Measurements from ENCODE around the gene MMP28. TPM values are rescaled to one million over a fixed set of nuclear protein-coding genes. Genes with fewer than 3 reads are reported as not detected.

MMP28 gene, protein sequence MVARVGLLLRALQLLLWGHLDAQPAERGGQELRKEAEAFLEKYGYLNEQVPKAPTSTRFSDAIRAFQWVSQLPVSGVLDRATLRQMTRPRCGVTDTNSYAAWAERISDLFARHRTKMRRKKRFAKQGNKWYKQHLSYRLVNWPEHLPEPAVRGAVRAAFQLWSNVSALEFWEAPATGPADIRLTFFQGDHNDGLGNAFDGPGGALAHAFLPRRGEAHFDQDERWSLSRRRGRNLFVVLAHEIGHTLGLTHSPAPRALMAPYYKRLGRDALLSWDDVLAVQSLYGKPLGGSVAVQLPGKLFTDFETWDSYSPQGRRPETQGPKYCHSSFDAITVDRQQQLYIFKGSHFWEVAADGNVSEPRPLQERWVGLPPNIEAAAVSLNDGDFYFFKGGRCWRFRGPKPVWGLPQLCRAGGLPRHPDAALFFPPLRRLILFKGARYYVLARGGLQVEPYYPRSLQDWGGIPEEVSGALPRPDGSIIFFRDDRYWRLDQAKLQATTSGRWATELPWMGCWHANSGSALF
- under 1 TPM in 3 of 6 experiments, not detected in 3; 0.22 to 0.28 (median 0.25) TPM for total RNA-seq
- long read RNA-seq: 0 reads

DNA sequence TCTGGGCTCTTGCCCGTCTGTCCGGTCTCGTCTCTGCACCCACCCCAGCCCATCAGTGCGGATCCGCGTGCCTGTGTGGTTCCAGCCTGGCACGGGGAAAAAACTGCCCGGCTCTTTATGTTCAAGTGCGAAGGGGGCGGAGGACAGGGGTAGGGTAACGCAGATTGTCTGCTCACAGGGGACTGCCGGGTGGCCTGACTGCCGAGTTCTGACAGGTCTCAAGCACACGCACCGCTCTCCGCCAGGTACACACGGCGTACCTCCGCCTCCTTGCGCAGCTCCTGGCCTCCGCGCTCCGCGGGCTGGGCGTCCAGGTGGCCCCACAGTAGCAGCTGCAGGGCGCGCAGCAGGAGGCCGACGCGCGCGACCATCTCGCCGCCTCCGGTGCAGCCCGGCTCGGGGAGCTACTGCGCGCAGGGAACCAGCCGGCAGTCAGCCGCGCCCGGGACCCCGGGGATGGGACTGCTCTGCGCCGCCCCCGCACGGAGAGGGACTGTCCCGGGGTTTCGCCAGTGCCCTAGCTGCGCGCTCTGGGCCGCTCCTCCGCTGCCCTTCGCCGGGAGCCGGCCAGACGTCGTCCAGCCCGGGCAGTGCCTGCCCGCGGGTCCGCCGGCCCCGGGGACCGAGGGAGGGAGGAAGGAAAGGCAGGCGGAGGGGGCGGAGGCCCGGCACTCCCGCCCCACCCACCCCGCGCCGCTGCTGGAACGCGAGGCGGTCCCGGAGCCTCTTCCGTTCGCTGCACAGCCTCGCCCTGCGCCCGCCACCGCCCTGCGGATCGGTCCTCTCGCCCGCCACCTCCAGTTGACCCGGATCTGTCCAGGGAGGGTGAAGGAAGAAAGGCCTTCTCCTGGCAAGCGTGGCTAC lies at the start of gene MMP28:
Gene MMP28 (minus strand): TSS at position 635 of the 864 bp plus-strand sequence. CDS start 264 bp downstream, at position 371.
- Histone ChIP-seq H3K4me1 (peaks cover 0 to 16% (median 3%) of the 10 kb centered on the region in 4 donors), H3K9me3 (no peaks in the 10 kb centered on the region), H3K36me3 (no peaks in the 10 kb centered on the region), H3K27ac (no peak within 1 kb of the TSS), H3K4me3 (peak within 1 kb of the TSS; percentile 42 to 47 (median 45)), H3K27me3 (peaks cover 6 to 14% of the 10 kb centered on the region in 2 donors)
- intact Hi-C loops (cut with DNase I): no loop called here
- no CpG with 5 or more reads among the region's 89 CpGs for WGBS (ENCODE audit: insufficient coverage, low coverage, low lambda C conversion rate, missing lambda C conversion rate)
- peak in 2 of 3 donors; percentile 32 to 43 for DNase-seq
- TF ChIP-seq POLR2A (IDR thresholded peaks at IDR 0.05): no peak
- ATAC-seq: peak; percentile 39 to 54 (median 51)

DNA sequence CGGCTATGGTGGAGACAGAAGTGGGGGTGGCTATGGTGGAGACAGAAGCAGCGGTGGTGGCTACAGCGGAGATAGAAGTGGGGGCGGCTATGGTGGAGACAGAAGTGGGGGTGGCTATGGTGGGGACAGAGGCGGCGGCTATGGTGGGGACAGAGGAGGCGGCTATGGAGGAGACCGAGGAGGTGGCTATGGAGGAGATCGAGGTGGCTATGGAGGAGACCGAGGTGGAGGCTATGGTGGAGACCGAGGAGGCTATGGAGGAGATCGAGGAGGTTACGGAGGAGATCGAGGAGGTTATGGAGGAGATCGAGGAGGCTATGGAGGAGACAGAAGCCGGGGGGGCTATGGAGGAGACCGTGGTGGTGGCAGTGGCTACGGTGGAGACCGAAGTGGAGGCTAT lies 49.1 kb upstream of the MMP28 start:
- Histone ChIP-seq H3K4me3 (no peak overlapping the region), H3K27ac (no peak overlapping the region), H3K27me3 (no peaks in the 10 kb centered on the region), H3K9me3 (no peaks in the 10 kb centered on the region), H3K36me3 (peaks cover 0 to 69% (median 28%) of the 10 kb centered on the region in 4 donors), H3K4me1 (no peaks in the 10 kb centered on the region)
- no peak for ATAC-seq
- 96% methylated on average over 14 of the region's 19 CpGs for WGBS (ENCODE audit: insufficient coverage, low coverage, low lambda C conversion rate, missing lambda C conversion rate)
- TF ChIP-seq, protein P1, sequence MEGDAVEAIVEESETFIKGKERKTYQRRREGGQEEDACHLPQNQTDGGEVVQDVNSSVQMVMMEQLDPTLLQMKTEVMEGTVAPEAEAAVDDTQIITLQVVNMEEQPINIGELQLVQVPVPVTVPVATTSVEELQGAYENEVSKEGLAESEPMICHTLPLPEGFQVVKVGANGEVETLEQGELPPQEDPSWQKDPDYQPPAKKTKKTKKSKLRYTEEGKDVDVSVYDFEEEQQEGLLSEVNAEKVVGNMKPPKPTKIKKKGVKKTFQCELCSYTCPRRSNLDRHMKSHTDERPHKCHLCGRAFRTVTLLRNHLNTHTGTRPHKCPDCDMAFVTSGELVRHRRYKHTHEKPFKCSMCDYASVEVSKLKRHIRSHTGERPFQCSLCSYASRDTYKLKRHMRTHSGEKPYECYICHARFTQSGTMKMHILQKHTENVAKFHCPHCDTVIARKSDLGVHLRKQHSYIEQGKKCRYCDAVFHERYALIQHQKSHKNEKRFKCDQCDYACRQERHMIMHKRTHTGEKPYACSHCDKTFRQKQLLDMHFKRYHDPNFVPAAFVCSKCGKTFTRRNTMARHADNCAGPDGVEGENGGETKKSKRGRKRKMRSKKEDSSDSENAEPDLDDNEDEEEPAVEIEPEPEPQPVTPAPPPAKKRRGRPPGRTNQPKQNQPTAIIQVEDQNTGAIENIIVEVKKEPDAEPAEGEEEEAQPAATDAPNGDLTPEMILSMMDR (IDR thresholded peaks at IDR 0.05): no peak
- TF ChIP-seq POLR2A (IDR thresholded peaks at IDR 0.05): no peak
- no peak for DNase-seq
- intact Hi-C loops (cut with DNase I): no loop called here

DNA sequence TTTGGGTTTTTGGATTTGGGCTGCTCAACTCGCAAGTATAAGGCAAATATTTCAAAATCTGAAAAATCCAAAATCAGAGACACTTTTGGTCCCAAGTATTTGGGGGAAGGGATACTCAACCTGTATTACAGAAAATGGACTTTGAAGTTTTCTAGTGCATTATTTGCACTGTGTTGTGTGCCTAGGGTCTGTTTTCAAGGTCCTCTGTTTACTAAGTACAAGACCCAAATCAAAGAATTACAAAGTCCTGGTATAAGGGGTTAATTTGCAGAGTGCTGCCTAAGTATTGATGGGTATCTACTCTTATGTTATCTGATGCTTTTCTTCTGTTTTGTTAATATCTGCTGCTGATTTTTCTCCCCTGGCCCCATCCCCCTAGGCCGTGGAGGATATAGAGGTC lies 48.3 kb upstream of the MMP28 start:
- no peak overlapping the region for H3K4me3 ChIP-seq
- H3K27me3 ChIP-seq: no peaks in the 10 kb centered on the region
- intact Hi-C loops (cut with DNase I): no loop called here
- H3K4me1 ChIP-seq: no peaks in the 10 kb centered on the region
- H3K9me3 ChIP-seq: no peaks in the 10 kb centered on the region
- ATAC-seq: no peak
- 82% methylated on average over 2 of the region's 2 CpGs for WGBS (ENCODE audit: insufficient coverage, low coverage, low lambda C conversion rate, missing lambda C conversion rate)
- TF ChIP-seq, protein P1 (IDR thresholded peaks at IDR 0.05): no peak
- TF ChIP-seq POLR2A (IDR thresholded peaks at IDR 0.05): no peak
- DNase-seq: no peak
- H3K36me3 ChIP-seq: peaks cover 0 to 75% (median 32%) of the 10 kb centered on the region in 4 donors
- no peak overlapping the region for H3K27ac ChIP-seq

DNA sequence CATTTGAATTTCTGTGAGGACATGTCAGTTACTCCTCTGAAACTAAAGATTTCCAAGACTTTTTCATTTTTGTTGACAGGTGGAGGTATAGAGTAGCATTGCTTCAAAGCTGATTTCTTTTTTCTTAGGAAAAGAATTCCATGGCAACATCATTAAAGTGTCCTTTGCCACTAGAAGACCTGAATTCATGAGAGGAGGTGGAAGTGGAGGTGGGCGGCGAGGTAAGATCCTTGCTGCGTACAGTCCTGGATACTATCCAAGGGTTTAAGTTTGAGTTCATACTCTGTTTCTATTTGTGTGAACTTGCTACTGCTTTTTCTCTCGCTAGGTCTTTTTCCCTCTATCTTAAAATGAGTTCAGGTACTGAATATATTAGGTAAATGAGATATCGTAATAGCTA lies 46.8 kb upstream of the MMP28 start:
- DNase-seq: no peak
- no peak for ATAC-seq
- 97% methylated on average over 5 of the region's 5 CpGs for WGBS (ENCODE audit: insufficient coverage, low coverage, low lambda C conversion rate, missing lambda C conversion rate)
- TF ChIP-seq, protein P1 (IDR thresholded peaks at IDR 0.05): no peak
- no peak for TF ChIP-seq POLR2A (IDR thresholded peaks at IDR 0.05)
- Histone ChIP-seq H3K4me1 (no peaks in the 10 kb centered on the region), H3K9me3 (no peaks in the 10 kb centered on the region), H3K27ac (no peak overlapping the region), H3K36me3 (peaks cover 0 to 84% (median 39%) of the 10 kb centered on the region in 4 donors), H3K4me3 (no peak overlapping the region), H3K27me3 (no peaks in the 10 kb centered on the region)
- intact Hi-C loops (cut with DNase I): no loop called here
